ENCODE results near the gene MYH6.
"Not testable (repeated sequence)": the region's sequence is repeated elsewhere in the genome, so short reads cannot be mapped to it uniquely, and the experiment has no call there.

The MYH6 gene

GRCh38 chr14:23430723-23431085 is 22.6 kb upstream of the MYH6 start:
- TF ChIP-seq POLR2A (IDR thresholded peaks at IDR 0.05; ENCODE audit: low read depth, low read length), result no peak
- FAIRE-seq (no peak), DNase-seq (ENCODE audit: insufficient read length, low spot score) (peak; percentile 23)

DNA sequence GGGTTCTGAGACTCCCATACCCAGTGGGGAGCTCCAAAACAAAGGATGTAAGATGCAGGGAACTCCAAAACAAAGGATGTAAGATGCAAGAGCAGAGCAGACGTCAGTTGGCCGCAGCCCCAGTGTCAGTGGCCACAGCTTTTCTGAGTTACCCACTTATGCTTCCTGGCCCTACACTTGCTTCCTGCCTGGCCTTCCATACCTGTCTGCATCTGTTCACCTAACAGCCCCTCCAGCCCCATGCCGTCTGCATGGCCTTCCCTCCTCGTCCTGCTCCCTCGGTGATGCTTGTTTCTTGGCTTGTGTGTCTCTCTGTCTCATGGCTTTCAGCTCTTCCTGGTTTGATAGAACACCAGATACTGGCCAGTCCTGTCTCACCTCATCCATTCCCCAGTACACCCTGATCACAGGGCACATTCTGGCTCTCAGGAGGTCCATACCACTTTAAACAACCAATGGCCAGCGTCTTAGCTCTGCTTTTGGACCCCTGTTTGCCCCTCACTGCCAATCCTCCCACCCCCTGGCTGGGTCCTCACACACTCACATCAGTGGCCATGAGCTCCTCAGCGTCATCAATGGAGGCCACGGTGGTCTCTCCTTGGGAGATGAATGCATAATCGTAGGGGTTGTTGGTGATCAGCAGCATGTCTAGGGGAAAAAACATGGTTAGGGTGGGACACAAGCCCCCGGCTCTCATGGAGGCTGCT is 22.1 kb upstream of the MYH6 start:
- no peak for TF ChIP-seq POLR2A (IDR thresholded peaks at IDR 0.05; ENCODE audit: low read depth, low read length)
- DNase-seq (ENCODE audit: insufficient read length, low spot score), result no peak
- FAIRE-seq, result no peak

- FAIRE-seq, result no peak
- DNase-seq (ENCODE audit: insufficient read length, low spot score), result no peak
- no peak for TF ChIP-seq POLR2A (IDR thresholded peaks at IDR 0.05; ENCODE audit: low read depth, low read length)
Measured at GRCh38 chr14:23428686-23429495, 20.8 kb upstream of the MYH6 start.

DNA sequence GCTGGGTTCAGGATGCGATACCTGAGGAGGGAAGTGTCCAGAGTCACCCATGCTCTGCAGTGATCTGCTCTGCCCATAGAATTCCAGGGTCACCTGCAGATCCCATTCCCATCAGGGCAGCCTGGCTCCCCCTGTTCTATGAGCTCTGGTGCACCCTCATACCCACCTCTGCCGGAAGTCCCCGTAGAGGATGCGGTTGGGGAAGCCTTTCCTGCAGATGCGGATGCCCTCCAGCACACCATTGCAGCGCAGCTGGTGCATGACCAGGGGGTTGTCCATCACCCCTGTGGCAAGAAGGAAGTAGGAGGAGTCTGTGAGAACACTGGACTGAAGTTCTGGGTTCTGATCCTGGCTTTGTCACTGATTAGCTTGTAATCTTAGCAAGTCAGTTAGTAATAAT is 17.7 kb upstream of the MYH6 start:
- DNase-seq (ENCODE audit: insufficient read length, low spot score); FAIRE-seq: not testable (repeated sequence)

DNA sequence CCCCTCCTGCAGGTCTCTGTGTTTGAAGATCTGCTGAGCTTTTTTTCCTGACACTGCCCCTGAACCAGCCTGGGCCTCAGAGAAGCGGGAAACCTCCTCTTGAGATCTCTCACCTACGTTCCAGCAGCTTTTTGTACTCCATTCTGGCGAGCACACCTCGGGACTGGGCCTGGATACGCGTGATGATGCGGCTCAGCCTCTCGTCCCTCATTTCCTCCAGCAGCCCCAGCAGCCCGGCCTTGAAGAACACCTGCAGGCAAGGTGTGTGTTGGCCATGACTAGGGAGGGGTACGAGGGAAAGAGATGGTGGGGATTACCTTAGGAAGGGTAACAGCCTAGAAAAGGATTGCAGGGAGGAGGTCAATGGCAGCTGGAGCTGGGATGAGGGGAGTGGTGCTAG is 17.1 kb upstream of the MYH6 start:
- no peak for TF ChIP-seq POLR2A (IDR thresholded peaks at IDR 0.05; ENCODE audit: low read depth, low read length)
- DNase-seq (ENCODE audit: insufficient read length, low spot score), result no peak
- FAIRE-seq, result no peak

- TF ChIP-seq POLR2A (IDR thresholded peaks at IDR 0.05; ENCODE audit: low read depth, low read length), result no peak
- FAIRE-seq, result no peak
Measured at GRCh38 chr14:23423657-23424056, 15.6 kb upstream of the MYH6 start.

DNA sequence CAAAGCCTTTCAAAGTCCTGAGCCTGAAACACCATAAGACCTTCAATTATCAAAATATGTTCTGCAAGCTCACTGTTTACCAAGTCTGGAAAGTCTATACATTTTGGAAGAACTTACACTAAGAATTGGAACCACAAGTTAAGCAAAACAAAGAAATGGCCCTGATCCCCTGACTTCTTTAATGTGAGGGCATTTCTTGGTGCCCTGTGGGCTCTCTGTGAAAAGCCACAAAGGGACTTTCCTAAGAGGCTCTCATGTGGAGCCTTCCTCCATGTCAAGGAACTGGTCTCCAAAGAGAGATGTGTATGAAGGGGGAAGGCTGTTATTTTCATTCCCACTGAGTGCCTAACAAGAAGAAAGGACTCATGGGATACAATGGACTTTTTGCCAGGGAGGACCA is 13.5 kb upstream of the MYH6 start:
- FAIRE-seq, result no peak
- no peak for TF ChIP-seq POLR2A (IDR thresholded peaks at IDR 0.05; ENCODE audit: low read depth, low read length)
- DNase-seq (ENCODE audit: insufficient read length, low spot score), result no peak

More at GRCh38 chr14:23423657-23424056, 15.6 kb upstream of the MYH6 start:
- no peak for DNase-seq (ENCODE audit: insufficient read length, low spot score)

GRCh38 chr14:23419646-23420045 is 11.6 kb upstream of the MYH6 start:
- not testable (repeated sequence) for DNase-seq (ENCODE audit: insufficient read length, low spot score); FAIRE-seq

GRCh38 chr14:23418021-23418420 is 9.9 kb upstream of the MYH6 start:
- FAIRE-seq, result no peak
- DNase-seq (ENCODE audit: insufficient read length, low spot score), result no peak
- TF ChIP-seq POLR2A (IDR thresholded peaks at IDR 0.05; ENCODE audit: low read depth, low read length), result no peak

GRCh38 chr14:23417269-23417668 is 9.2 kb upstream of the MYH6 start:
- not testable (repeated sequence) for FAIRE-seq; DNase-seq (ENCODE audit: insufficient read length, low spot score)

DNA sequence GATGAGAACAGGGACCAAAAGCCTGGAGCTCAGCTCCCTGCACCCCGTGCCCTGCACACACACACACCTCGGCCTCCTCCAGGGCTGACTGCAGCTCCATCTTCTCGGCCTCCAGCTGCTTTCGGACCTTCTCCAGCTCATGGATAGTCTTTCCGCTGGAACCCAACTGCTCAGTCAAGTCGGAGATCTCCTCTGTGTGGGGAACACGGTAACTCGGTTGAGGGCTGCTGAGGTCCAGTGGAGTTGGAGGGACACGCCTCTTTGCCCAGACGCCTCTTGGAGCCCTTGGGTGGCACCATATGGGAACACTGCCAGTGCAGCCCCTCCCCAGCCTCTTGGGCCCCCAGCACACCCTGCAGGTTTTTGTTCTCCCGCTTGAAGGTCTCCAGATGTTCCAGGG is 8.7 kb upstream of the MYH6 start:
- no peak for TF ChIP-seq POLR2A (IDR thresholded peaks at IDR 0.05; ENCODE audit: low read depth, low read length)
- no peak for FAIRE-seq

DNA sequence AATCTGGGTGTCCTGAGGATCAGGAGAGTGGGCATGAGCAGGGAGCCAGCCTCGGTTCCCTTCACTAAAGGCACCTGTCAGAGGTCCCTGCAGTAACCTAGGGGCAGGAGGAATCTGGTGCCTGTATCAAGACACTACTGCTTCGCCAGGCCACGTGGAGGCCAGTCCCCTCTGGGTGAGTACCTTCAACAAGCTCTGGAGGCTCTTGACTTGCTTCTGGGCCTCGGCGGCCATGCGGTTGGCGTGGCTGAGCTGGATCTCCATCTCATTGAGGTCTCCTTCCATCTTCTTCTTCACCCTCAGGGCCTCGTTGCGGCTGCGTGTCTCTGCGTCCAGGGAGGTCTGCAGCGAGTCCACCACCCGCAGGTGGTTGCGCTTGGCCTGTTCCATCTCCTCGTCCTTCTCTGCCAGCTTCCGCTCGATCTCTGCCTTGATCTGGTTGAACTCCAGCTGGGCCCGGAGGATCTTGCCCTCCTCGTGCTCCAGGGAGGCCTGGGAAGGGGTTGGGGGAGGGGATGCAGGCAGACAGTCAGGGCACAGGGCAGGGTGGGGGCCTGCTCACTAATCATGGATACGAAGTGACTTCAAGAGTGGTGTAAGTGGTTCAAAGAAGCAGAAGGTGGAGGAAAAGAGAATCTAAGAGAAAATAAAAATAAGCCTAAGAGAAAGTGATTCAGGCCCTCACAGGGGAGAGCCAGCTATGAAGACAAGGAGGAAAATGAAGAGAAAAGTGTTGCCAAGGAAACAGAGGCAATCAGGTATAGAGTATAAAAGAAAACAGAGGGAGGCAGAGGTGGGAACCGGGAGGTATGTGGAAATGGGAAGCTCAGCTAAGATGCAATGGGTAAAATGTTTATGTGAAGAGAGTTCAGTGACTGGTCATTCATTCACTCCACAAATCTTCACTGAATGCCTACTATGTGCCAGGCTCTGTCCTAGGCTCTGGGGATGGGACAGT is 8.0 kb upstream of the MYH6 start:
- DNase-seq (ENCODE audit: insufficient read length, low spot score), result no peak
- FAIRE-seq, result no peak
- TF ChIP-seq POLR2A (IDR thresholded peaks at IDR 0.05; ENCODE audit: low read depth, low read length), result no peak

More for the DNA sequence above, 8.7 kb upstream of the MYH6 start:
- DNase-seq (ENCODE audit: insufficient read length, low spot score), result no peak

GRCh38 chr14:23414906-23415820 is 7.1 kb upstream of the MYH6 start:
- no peak for FAIRE-seq
- TF ChIP-seq POLR2A (IDR thresholded peaks at IDR 0.05; ENCODE audit: low read depth, low read length), result no peak
- no peak for DNase-seq (ENCODE audit: insufficient read length, low spot score)

Measured in H54 (cell line).